GM12864 (cell line): ENCODE measurements around the gene HES5.

ENCODE experiments used
- DNase-seq: peaks from one replicate; pipeline ENCODE4 v3.0.0-alpha.2; 2011; ENCODE audit warnings: low read depth
- H3K4me3 ChIP-seq: 2 replicates; pipeline ENCODE4 v1.5.1; 2011; ENCODE audit warnings: mild to moderate bottlenecking, low read depth, low read length, control low read depth
- TF ChIP-seq, protein P1 (sequence below): IDR thresholded peaks from 2 replicates; pipeline ENCODE4 v1.5.1; 2011; ENCODE audit warnings: low read depth, mild to moderate bottlenecking, moderate library complexity, low read length, control low read depth, inconsistent platforms; ENCODE audit errors: missing control alignments

The HES5 gene, protein sequence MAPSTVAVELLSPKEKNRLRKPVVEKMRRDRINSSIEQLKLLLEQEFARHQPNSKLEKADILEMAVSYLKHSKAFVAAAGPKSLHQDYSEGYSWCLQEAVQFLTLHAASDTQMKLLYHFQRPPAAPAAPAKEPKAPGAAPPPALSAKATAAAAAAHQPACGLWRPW

DNA sequence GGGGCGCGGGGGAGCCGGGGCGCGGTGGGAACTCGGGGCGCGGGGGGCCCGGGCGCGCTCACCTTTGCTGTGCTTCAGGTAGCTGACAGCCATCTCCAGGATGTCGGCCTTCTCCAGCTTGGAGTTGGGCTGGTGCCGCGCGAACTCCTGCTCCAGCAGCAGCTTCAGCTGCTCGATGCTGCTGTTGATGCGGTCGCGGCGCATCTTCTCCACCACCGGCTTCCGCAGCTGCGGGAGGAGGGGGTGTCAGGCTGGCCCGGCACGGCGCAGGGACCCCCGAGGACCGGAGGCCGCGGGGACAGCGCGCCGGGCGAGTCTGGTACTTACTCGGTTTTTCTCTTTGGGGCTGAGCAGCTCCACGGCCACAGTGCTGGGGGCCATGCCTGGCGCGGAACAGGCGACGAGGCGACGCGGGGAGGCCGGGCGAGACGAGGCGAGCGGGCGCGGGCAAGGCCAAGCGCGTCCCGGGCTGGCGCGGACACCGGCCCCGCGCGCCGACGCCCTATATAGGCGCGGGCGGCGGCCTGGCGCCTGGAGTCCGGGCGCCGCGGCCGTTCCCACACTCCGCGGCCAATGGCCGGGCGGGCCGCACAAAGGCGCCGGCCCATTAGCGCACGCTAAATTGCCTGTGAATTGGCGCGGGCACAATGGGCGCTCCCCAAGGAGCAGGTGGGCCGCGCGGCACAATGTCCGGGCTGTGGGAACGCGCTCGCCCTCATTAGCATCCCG lies at the start of gene HES5:
Gene HES5, minus strand, starts transcription at position 480 of the 729 bp plus-strand sequence. Its CDS starts 99 bp downstream, at position 381.
- H3K4me3 ChIP-seq, result peak within 1 kb of the TSS; percentile 25
- TF ChIP-seq, protein P1, sequence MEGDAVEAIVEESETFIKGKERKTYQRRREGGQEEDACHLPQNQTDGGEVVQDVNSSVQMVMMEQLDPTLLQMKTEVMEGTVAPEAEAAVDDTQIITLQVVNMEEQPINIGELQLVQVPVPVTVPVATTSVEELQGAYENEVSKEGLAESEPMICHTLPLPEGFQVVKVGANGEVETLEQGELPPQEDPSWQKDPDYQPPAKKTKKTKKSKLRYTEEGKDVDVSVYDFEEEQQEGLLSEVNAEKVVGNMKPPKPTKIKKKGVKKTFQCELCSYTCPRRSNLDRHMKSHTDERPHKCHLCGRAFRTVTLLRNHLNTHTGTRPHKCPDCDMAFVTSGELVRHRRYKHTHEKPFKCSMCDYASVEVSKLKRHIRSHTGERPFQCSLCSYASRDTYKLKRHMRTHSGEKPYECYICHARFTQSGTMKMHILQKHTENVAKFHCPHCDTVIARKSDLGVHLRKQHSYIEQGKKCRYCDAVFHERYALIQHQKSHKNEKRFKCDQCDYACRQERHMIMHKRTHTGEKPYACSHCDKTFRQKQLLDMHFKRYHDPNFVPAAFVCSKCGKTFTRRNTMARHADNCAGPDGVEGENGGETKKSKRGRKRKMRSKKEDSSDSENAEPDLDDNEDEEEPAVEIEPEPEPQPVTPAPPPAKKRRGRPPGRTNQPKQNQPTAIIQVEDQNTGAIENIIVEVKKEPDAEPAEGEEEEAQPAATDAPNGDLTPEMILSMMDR, result no peak
- DNase-seq, result no peak

DNA sequence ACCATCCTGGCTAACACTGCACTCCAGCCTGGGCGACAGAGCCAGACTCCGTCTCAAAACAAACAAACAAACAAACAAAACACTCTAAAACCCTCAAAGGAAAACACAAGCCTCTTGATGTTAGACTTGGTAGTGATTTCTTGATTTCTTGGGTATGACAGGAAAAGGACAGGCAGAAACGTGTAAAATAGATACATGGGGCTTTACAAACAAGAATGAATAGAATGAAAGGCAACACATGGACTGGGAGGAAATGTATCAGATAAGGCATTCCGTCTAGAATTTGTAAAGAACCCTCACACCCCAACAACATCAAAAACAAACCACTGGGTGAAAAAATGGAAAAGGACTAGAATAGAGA lies 48.7 kb upstream of the HES5 start:
- TF ChIP-seq, protein P1, result no peak
- peak overlapping the region; percentile 72 for H3K4me3 ChIP-seq
- no peak for DNase-seq

DNA sequence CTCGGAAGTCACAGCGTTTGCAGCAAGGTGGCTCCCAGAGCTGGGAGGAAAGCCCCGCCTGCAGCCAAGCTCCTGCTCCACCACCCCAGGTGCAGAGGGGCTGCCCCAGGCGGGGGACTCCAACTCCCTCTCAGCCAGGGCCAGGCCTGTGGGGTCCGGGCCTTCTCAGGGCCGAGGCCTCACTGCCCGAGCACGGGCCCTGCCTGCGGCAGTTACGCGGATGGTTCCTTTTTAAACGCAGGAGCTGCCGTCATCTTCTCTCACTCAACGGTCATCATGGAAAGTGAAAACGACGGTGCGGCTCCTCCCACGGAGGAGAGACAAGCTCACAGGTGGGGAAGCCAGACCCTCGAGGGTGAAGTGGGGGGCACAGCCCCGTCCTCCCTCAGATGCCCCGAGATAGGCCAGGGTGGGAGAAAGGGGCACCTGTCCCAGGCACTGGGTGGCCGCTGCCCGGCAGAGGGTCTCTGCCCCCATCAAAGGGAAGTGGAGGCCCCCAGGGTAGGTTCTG lies 47.6 kb upstream of the HES5 start:
- H3K4me3 ChIP-seq, result peak overlapping the region; percentile 72
- peak; percentile 35 for DNase-seq

DNA sequence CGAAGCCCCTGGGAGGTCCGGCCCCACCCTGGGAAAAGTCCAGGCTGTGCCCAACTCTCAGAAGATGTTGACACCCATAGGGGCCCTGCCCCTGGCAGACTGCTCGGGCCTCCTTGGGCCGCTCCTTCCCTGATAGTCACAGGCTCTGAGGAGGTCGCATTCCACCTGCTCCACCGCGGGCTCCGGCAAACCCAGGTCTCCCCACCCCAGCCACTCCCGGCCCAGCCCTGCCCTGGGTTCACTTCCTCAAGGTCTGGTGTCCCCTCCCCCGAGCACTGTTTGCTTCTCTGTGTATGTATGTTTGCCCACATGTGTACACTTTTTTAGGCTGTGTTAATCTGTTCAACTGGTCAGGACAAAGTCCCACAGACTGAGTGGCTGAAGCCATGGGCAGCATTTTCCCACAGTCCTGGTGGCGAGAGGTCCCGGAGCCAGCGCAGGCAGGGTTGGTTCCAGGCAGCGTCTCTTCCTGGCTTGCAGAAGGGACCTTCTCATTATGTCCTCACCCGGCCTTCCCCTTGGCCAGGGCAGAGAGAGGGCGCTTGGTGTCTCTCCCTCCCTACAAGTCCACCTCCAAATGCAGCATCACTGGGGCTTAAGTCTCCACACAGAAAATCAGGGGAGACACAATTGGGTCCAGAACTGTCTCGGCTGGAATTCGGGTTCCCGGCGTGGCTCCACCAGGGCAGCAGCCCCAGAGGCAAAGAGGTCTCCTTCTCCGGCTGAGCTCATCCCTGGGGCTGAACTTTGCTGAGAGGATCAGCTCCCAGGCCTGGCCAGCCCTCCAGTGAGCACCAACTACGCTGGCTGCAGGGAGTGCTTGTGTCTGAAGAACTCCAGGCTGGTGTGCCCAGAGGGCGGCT lies 46.0 kb upstream of the HES5 start:
- TF ChIP-seq, protein P1, result no peak
- peak overlapping the region; percentile 30 for H3K4me3 ChIP-seq
- no peak for DNase-seq

DNA sequence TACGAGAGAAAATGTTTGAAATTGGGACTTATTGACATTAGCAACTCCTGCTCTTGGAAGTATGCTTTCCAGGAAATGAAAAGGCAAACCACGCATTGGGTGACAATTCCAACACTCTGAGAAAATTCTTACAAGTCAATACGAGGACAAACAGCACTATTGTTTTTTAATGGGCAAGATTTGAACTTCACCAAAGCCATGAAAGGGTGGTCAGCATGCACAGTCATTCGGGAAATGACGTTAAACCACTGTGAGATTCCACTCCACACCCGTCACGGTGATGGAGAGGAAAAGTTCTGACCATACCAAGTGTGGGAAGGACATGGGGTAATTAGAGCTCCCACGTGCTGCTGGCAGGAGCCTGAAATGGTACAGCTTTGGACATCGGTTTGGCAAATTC lies 44.3 kb upstream of the HES5 start:
- DNase-seq, result no peak
- TF ChIP-seq, protein P1, result no peak
- H3K4me3 ChIP-seq, result no peak overlapping the region

DNA sequence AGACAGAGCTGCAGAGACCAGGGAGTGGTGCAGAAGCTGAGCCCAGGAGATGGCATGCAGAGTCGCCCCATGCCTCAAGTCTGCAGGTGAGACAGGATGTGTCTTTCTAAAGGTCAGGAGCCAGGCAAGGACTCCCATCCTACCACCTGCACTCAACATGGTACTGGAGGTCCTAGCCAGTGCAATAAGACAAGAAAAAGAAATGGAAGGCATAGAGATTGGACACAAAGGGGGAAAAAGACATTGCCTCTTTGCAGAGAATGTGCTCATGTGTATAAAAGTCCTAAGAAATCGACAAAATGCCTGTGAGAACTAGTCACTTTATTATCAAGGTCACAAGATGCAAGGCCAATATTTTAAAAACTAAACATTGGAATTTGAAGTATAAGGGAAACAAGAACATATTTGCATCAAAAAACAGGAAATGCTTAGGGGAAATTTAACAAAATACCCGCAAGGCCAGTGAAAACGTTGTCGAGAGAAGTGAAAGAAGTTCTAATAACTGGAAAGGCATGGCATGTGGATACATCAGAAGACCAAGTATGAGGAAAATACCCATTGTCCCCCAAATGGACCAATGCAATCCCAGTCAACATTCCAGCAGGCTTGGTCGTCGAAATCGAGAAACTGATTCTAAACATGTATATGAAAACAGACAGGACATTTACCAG lies 43.3 kb upstream of the HES5 start:
- DNase-seq, result no peak
- TF ChIP-seq, protein P1, result no peak
- H3K4me3 ChIP-seq, result no peak overlapping the region

DNA sequence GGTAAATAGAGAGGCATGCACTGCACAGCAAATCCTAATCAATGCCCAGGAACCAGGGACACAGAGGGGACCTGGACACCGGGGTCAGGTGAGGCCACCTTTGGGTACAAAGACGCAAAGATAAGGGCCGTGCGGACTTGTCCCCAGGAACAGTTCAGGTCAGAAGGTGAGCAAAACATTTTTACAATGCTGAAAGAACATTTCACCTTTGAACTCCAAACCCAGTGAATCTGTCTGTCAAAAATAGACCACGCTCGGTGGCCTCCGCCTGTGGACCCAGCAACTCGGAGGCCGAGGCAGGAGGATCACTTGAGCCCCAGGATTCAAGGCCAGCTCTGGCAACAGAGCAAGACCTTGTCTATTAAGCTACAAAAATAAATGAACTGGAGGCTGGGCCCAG lies 41.3 kb upstream of the HES5 start:
- DNase-seq, result no peak
- H3K4me3 ChIP-seq, result no peak overlapping the region
- TF ChIP-seq, protein P1, result no peak
